Activated naive CD8-positive, alpha-beta T cell treated with anti-CD3 and anti-CD28 coated beads for 36 hours (primary cell): ENCODE measurements around the gene WDR1. TPM values are rescaled to one million over a fixed set of nuclear protein-coding genes. Genes with fewer than 3 reads are reported as not detected.

Experiments used
- DNase-seq: peaks from one replicate; pipeline ENCODE4 v3.0.0; 2021
- H3K27ac Mint-ChIP-seq: one replicate; pipeline ENCODE4 v1.8.0; 2022; ENCODE audit warnings: mild to moderate bottlenecking, moderate library complexity, mixed read lengths
- H3K27me3 Mint-ChIP-seq: one replicate; pipeline ENCODE4 v1.8.0; 2022; ENCODE audit warnings: mild to moderate bottlenecking, mixed read lengths
- H3K36me3 Mint-ChIP-seq: one replicate; pipeline ENCODE4 v1.8.0; 2021; ENCODE audit warnings: mild to moderate bottlenecking, mixed read lengths
- H3K4me1 Mint-ChIP-seq: one replicate; pipeline ENCODE4 v1.8.0; 2021; ENCODE audit warnings: mixed read lengths
- H3K4me3 Mint-ChIP-seq: one replicate; pipeline ENCODE4 v1.8.0; 2022; ENCODE audit warnings: mild to moderate bottlenecking, moderate library complexity, mixed read lengths
- H3K9me3 Mint-ChIP-seq: one replicate; pipeline ENCODE4 v1.8.0; 2022; ENCODE audit warnings: mixed read lengths
- total RNA-seq, 2 experiments: library from RNA; stranded (reverse); gene quantifications; one replicate each; pipeline ENCODE4 v1.2.3, GENCODE V29; 2021

The WDR1 gene
- total RNA-seq, 2 experiments from 2014 or later, result 372 to 385 TPM

DNA sequence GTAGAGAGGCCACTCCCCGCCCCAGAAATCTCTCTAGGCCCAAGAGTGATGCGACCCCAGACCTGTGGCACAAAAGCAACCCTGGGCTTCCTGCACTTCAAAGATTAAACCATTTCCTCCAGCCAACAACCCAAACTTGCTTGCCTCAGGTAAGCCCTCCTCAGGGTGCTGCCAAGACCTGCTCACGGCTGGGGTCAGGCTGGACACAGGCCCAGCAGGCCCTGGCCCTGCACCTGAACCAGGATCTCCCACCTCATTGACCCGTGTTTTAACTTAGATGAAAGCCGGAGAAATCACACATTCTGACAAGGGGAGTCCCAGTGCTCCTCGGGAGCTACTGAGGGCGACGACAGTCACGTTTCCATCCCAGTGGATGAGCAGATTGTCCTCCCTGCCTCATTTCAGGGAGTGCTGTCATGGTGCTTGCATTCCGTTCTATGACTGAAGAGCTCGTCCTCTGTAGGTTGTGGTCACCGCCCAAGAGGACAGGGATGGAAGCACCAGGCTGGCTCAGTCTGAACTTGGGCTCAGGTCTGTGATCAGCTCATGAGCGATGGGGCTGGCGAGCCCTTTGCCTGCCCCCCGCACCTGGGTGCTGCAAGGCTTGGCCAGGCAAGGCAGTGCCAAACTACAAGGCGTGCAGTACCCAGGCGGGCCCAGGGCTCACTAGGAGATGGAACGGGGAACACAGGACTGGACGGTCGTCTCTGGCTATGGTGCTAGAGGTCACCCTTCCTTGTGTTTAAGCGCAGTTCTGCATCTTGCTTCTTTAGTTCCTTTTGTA lies 25.9 kb downstream of the WDR1 start:
- DNase-seq, result no peak
- Mint-ChIP-seq H3K4me1 (peaks cover 39% of the 10 kb centered on the region), H3K27ac (peak overlapping the region; percentile 74), H3K27me3 (no peaks in the 10 kb centered on the region), H3K36me3 (peaks cover 43% of the 10 kb centered on the region), H3K4me3 (no peak overlapping the region), H3K9me3 (no peaks in the 10 kb centered on the region)

DNA sequence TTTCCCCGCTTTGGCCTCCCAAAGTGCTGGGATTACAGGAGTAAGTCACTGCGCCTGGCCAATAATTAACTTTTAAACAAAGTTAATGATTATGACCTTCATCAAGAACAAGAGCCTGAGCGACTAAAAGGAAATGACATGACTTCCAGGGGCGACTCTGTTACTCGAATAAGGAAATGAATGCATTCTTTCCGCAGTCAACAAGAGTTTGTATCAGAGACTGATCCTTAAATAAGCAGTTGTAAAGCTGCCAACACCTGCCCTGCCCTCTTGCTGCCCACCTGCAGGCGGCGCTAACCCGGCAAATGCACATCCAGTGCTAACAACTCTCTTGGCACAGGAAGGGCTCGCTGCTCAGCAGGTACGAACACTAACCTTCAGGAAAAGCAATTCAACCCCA lies 27.3 kb downstream of the WDR1 start:
- H3K4me3 Mint-ChIP-seq, result no peak overlapping the region
- H3K27ac Mint-ChIP-seq, result no peak overlapping the region
- H3K4me1 Mint-ChIP-seq, result peaks cover 26% of the 10 kb centered on the region
- H3K36me3 Mint-ChIP-seq, result peaks cover 33% of the 10 kb centered on the region
- H3K27me3 Mint-ChIP-seq, result no peaks in the 10 kb centered on the region
- no peak for DNase-seq
- no peaks in the 10 kb centered on the region for H3K9me3 Mint-ChIP-seq

DNA sequence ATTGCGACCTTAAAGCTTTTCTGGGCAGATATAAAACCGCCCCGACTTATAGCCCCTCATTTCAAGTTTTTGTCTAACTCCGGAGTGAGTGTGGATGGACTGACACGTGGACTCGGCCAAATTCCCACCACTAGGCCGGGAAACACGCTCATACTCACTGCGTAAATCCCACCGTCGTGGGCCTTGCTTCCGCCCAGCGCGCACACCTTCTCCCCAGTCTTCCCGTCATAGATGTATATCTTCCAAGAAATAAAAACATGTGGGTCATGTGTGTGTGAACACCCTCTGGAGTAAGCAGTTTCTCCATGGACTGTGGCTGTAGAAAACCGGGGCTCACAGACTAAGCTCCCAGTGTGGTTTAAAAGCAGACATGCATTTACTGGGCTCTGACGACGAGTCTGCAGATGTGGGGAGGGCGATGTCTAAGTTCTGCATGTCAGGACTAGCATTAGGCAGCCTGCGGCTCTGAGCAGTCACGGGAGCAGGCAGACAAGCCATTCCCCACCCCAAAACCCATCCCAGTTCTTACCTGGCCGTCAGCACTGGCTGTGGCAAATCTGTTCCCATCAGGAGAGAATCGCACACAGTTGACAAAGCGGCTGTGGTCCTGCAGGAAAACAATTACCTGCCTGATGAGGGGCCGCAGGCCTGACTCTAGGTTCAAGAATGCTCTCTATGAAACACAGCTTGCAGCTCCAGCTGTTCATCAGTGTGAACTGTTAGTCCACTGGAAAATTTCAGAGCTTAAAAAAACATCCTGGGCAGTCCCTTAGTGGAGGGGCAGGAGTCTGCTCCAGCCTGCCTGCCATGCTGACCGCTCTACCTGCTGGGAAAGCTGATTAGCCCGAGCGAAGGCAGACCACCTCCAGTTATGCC lies 28.2 kb downstream of the WDR1 start:
- Mint-ChIP-seq H3K4me3 (no peak overlapping the region), H3K4me1 (peaks cover 17% of the 10 kb centered on the region), H3K27me3 (no peaks in the 10 kb centered on the region), H3K27ac (no peak overlapping the region), H3K36me3 (peaks cover 23% of the 10 kb centered on the region), H3K9me3 (no peaks in the 10 kb centered on the region)
- DNase-seq, result no peak

- no peak for DNase-seq
- H3K27ac Mint-ChIP-seq, result peak overlapping the region; percentile 62
- peaks cover 15% of the 10 kb centered on the region for H3K36me3 Mint-ChIP-seq
- no peak overlapping the region for H3K4me3 Mint-ChIP-seq
- no peaks in the 10 kb centered on the region for H3K9me3 Mint-ChIP-seq
- no peaks in the 10 kb centered on the region for H3K27me3 Mint-ChIP-seq
- H3K4me1 Mint-ChIP-seq, result peaks cover 9% of the 10 kb centered on the region
Measured at GRCh38 chr4:10087152-10087791, 29.3 kb downstream of the WDR1 start.

- H3K27me3 Mint-ChIP-seq, result no peaks in the 10 kb centered on the region
- no peak overlapping the region for H3K4me3 Mint-ChIP-seq
- DNase-seq, result no peak
- no peaks in the 10 kb centered on the region for H3K9me3 Mint-ChIP-seq
- peaks cover 5% of the 10 kb centered on the region for H3K4me1 Mint-ChIP-seq
- H3K36me3 Mint-ChIP-seq, result peaks cover 10% of the 10 kb centered on the region
- no peak overlapping the region for H3K27ac Mint-ChIP-seq
Measured at GRCh38 chr4:10086506-10087120, 30.0 kb downstream of the WDR1 start.

GRCh38 chr4:10085828-10086505 lies 30.6 kb downstream of the WDR1 start:
- H3K27ac Mint-ChIP-seq, result no peak overlapping the region
- peaks cover 5% of the 10 kb centered on the region for H3K4me1 Mint-ChIP-seq
- no peaks in the 10 kb centered on the region for H3K9me3 Mint-ChIP-seq
- peaks cover 14% of the 10 kb centered on the region for H3K36me3 Mint-ChIP-seq
- H3K4me3 Mint-ChIP-seq, result no peak overlapping the region
- no peak for DNase-seq
- no peaks in the 10 kb centered on the region for H3K27me3 Mint-ChIP-seq

DNA sequence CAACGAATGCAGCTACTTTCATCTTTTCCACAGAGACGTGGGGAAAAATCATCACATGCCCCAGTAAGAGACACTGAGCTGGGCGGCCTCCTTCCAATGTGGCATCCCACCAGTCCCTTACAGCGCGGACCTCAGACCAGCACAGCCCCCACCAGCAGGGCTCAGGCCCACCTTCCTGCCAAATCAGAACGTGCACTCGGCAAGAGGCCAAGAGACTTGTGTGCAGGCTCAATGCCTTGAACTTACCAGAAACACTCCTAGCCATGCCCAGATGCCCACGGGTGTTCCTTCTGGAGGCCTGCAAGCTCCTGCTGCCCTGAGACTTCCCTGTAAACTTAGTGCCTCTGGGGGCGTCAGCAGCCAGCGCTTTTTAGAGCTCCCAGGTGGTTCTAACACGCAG lies 31.2 kb downstream of the WDR1 start:
- H3K27me3 Mint-ChIP-seq, result no peaks in the 10 kb centered on the region
- peak overlapping the region; percentile 12 for H3K27ac Mint-ChIP-seq
- H3K4me3 Mint-ChIP-seq, result no peak overlapping the region
- H3K36me3 Mint-ChIP-seq, result peaks cover 15% of the 10 kb centered on the region
- no peaks in the 10 kb centered on the region for H3K9me3 Mint-ChIP-seq
- DNase-seq, result no peak
- peaks cover 1% of the 10 kb centered on the region for H3K4me1 Mint-ChIP-seq

DNA sequence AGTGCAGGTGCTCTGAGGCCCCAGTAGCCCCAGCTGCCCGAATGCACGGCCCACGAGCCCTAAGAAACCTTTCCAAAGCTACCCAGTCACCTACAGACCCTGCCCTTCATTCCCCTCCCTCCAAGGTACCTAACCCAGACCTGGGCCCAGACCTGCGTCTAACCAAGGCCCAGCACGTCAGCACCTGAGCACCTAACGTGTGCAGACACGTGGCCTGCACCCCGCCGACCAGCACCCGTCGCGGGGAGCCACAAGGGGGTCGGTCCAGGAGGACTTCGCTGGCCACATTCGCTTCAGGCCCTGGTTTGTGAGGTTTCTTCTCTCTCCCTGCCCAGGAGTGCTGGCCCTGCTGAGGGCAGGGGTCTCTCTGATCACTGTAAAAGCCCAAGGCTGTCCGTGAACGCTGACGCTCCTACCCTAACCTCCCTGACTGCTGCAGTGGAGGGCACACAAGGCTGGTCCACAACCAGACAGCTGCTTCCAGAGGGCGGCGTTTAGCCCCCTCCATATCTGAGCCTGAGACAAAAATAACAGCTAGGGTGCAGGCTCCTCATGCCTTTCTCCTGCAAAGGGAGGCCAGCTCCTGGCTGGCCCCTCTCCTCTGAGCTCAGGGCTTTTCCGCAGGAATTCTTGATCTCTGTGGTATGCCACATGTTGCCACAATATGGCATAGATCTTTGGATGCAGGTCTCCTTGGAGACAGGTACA lies 31.8 kb downstream of the WDR1 start:
- H3K4me1 Mint-ChIP-seq, result no peaks in the 10 kb centered on the region
- peak overlapping the region; percentile 12 for H3K27ac Mint-ChIP-seq
- no peaks in the 10 kb centered on the region for H3K9me3 Mint-ChIP-seq
- no peak overlapping the region for H3K4me3 Mint-ChIP-seq
- H3K36me3 Mint-ChIP-seq, result peaks cover 15% of the 10 kb centered on the region
- no peak for DNase-seq
- no peaks in the 10 kb centered on the region for H3K27me3 Mint-ChIP-seq

- Mint-ChIP-seq H3K4me1 (no peaks in the 10 kb centered on the region), H3K27me3 (no peaks in the 10 kb centered on the region), H3K27ac (no peak overlapping the region), H3K9me3 (no peaks in the 10 kb centered on the region), H3K4me3 (no peak overlapping the region), H3K36me3 (peaks cover 19% of the 10 kb centered on the region)
- DNase-seq, result no peak
Measured at GRCh38 chr4:10083861-10084641, 32.5 kb downstream of the WDR1 start.

- H3K4me3 Mint-ChIP-seq, result no peak overlapping the region
- no peaks in the 10 kb centered on the region for H3K4me1 Mint-ChIP-seq
- peaks cover 19% of the 10 kb centered on the region for H3K36me3 Mint-ChIP-seq
- no peaks in the 10 kb centered on the region for H3K9me3 Mint-ChIP-seq
- DNase-seq, result no peak
- peak overlapping the region; percentile 34 for H3K27ac Mint-ChIP-seq
- H3K27me3 Mint-ChIP-seq, result no peaks in the 10 kb centered on the region
Measured at GRCh38 chr4:10083331-10083771, 33.2 kb downstream of the WDR1 start.

GRCh38 chr4:10082459-10083272 lies 33.9 kb downstream of the WDR1 start:
- H3K27ac Mint-ChIP-seq, result peak overlapping the region; percentile 34
- H3K36me3 Mint-ChIP-seq, result peaks cover 17% of the 10 kb centered on the region
- H3K27me3 Mint-ChIP-seq, result no peaks in the 10 kb centered on the region
- no peaks in the 10 kb centered on the region for H3K9me3 Mint-ChIP-seq
- H3K4me3 Mint-ChIP-seq, result no peak overlapping the region
- no peak for DNase-seq
- H3K4me1 Mint-ChIP-seq, result no peaks in the 10 kb centered on the region

GRCh38 chr4:10082047-10082446 lies 34.6 kb downstream of the WDR1 start:
- H3K36me3 Mint-ChIP-seq, result peaks cover 11% of the 10 kb centered on the region
- H3K9me3 Mint-ChIP-seq, result no peaks in the 10 kb centered on the region
- H3K4me3 Mint-ChIP-seq, result no peak overlapping the region
- DNase-seq, result no peak
- no peak overlapping the region for H3K27ac Mint-ChIP-seq
- no peaks in the 10 kb centered on the region for H3K4me1 Mint-ChIP-seq
- no peaks in the 10 kb centered on the region for H3K27me3 Mint-ChIP-seq

- Mint-ChIP-seq H3K4me1 (no peaks in the 10 kb centered on the region), H3K9me3 (no peaks in the 10 kb centered on the region), H3K27ac (no peak overlapping the region), H3K4me3 (no peak overlapping the region), H3K27me3 (no peaks in the 10 kb centered on the region), H3K36me3 (peaks cover 13% of the 10 kb centered on the region)
- DNase-seq, result no peak
Measured at GRCh38 chr4:10081218-10081606, 35.4 kb downstream of the WDR1 start.
